Activated CD8-positive, alpha-beta T cell treated with anti-CD3 and anti-CD28 coated beads, Interleukin-2, amount 10 ng/mL, durations not matched to agents 7 days and 5 days (primary cell): ENCODE results near the gene TMIE. TPM values are rescaled to one million over a fixed set of nuclear protein-coding genes. Genes with fewer than 3 reads are reported as not detected.
"Not testable (repeated sequence)": the region's sequence is repeated elsewhere in the genome, so short reads cannot be mapped to it uniquely, and the experiment has no call there.

Source experiments
- ATAC-seq: fragments of 150-1000 bp; cut with Tn5 transposase; one replicate; pipeline ENCODE4 v1.10.0; 2021; ENCODE audit warnings: moderate library complexity
- CTCF ChIA-PET: fragments of 350-600 bp; sonication (Branson Sonifier 250); formaldehyde crosslinking; loops from one replicate; lab custom pipeline; 2021; ENCODE audit warnings: antibody characterized with exemption; lab: Charles Lee
- POLR2A ChIA-PET: fragments of 350-600 bp; sonication (Branson Sonifier 250); formaldehyde crosslinking; loops from one replicate; lab custom pipeline; 2021; ENCODE audit warnings: antibody characterized with exemption; lab: Charles Lee
- DNase-seq: peaks from one replicate; pipeline ENCODE4 v3.0.0-alpha.2; 2020
- H3K27ac Mint-ChIP-seq: one replicate; pipeline ENCODE4 v1.8.0; 2021; ENCODE audit warnings: mild to moderate bottlenecking, mixed read lengths
- H3K27me3 Mint-ChIP-seq: one replicate; pipeline ENCODE4 v1.8.0; 2021; ENCODE audit warnings: low read depth, mixed read lengths
- H3K36me3 Mint-ChIP-seq: one replicate; pipeline ENCODE4 v1.8.0; 2021; ENCODE audit warnings: low read depth, mixed read lengths
- H3K4me1 Mint-ChIP-seq: one replicate; pipeline ENCODE4 v1.8.0; 2021; ENCODE audit warnings: low read depth, mixed read lengths
- H3K4me3 Mint-ChIP-seq: one replicate; pipeline ENCODE4 v1.8.0; 2021; ENCODE audit warnings: mild to moderate bottlenecking, mixed read lengths
- H3K9me3 Mint-ChIP-seq: one replicate; pipeline ENCODE4 v1.8.0; 2022; ENCODE audit warnings: mixed read lengths; ENCODE audit not compliant: insufficient read depth
- total RNA-seq, 2 experiments: library from RNA; stranded (reverse); gene quantifications; one replicate each; pipeline ENCODE4 v1.2.3, GENCODE V29; 2021

TMIE gene
- total RNA-seq, 2 experiments from 2014 or later, result 0.34 TPM; not detected in 1

DNA sequence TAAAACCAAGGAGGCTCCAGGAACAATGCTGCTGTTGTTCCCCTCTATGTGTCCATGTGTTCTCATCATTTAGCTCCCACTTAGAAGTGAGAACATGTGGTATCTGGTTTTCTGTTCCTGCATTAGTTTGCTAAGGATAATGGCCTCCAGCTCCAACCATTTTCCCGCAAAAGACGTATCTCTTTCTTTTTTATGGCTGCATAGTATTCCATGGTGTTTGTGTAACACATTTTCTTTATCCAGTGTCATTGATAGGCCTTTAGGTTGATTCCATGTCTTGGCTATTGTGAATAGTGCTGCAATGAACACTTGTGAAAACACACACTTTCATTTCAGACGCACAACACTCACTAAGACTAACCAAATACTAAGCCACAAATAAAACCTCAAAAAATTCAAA is 38.4 kb downstream of the TMIE start:
- ATAC-seq, H3K4me3 Mint-ChIP-seq, CTCF ChIA-PET: not testable (repeated sequence)

DNA sequence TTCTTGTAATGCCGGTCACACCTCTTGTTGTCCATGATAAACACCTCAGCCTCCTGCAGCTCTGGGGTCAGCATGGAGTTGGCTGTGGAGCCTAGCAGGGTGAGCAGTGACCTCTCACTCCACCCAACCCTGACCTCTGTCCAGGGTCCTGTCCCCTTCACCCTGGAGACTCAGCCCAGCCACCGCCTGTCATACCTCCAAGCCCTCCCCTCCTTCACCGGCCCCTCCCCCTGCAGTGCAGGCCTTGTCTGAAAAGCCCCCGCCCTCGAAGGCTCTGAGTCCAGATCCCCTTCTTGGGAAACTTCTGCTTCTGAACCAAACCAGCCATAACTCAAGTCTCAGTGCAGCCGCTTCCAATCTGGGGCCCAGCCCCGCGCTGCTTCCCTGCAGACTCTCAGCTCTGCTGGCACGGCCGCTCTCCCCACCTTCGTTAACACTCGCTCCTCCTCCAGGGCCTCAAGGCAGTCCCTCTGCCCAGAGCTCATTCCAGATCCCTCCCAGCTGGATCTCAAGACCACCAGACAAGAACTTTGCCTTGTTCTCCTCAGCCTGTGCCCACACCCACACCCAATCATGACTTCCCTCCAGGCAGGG is 41.9 kb downstream of the TMIE start:
- no peak for DNase-seq
- Mint-ChIP-seq H3K4me1 (no peaks in the 10 kb centered on the region), H3K27me3 (peaks cover 8% of the 10 kb centered on the region), H3K4me3 (no peak overlapping the region), H3K36me3 (no peaks in the 10 kb centered on the region), H3K9me3 (no peaks in the 10 kb centered on the region), H3K27ac (no peak overlapping the region)
- no peak for ATAC-seq
- POLR2A ChIA-PET, result no interaction called here
- CTCF ChIA-PET, result no interaction called here

More for the DNA sequence above, 38.4 kb downstream of the TMIE start:
- H3K27ac Mint-ChIP-seq, H3K9me3 Mint-ChIP-seq, DNase-seq, H3K36me3 Mint-ChIP-seq, POLR2A ChIA-PET, H3K4me1 Mint-ChIP-seq: not testable (repeated sequence)
- peaks cover 13% of the 10 kb centered on the region for H3K27me3 Mint-ChIP-seq

DNA sequence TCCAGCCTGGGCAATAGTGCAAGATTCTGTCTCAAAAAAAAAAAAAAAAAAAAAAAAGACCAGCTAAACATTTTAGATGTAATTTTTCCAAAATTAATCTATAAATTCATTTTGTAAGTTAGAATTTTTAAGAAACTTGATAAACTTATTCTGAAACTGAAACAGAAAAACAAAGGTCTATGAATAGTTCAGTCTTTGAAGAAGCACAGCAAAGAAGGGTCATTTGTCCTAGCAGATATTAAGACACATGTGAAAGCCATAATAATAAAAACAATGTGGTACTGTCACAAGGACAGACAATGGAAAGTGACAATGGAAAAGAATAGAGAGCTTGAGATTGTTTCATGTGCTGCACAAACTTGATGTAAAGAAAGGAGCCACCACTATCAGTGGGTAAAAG is 45.5 kb downstream of the TMIE start:
- no peaks in the 10 kb centered on the region for H3K4me1 Mint-ChIP-seq
- no peak overlapping the region for H3K27ac Mint-ChIP-seq
- no peaks in the 10 kb centered on the region for H3K36me3 Mint-ChIP-seq
- H3K27me3 Mint-ChIP-seq, result no peaks in the 10 kb centered on the region
- no peak for DNase-seq
- H3K4me3 Mint-ChIP-seq, result no peak overlapping the region
- no peak for ATAC-seq
- POLR2A ChIA-PET, result no interaction called here
- H3K9me3 Mint-ChIP-seq, result no peaks in the 10 kb centered on the region
- CTCF ChIA-PET, result no interaction called here

DNA sequence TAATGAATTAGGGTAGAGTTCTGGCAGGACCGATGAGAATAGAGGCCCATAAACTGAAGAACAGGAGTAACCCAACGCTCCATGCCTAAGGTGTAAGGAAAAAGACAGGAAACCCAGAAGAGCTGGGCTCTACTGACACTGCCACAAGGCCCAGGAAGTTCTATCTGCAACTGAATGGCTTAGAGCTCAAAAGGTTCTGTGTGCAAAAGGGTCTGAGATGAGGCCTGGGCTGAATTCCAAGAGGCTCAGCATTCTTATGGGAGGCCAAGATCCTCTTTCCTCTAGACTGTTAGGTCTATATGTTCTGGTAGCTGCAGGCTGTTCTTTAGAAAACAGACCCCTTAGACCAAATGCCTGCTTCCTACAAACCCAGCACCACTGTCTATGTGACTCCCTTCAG is 47.0 kb downstream of the TMIE start:
- ChIA-PET POLR2A (no interaction called here), CTCF (interaction anchor here (0.9 kb wide), 1 partner anchor 260 kb away, joined by 3 read pairs; no protein-coding TSS in a partner anchor)
- peaks cover 5% of the 10 kb centered on the region for H3K4me1 Mint-ChIP-seq
- H3K27ac Mint-ChIP-seq, result no peak overlapping the region
- no peaks in the 10 kb centered on the region for H3K9me3 Mint-ChIP-seq
- H3K4me3 Mint-ChIP-seq, result no peak overlapping the region
- ATAC-seq (no peak), DNase-seq (no peak)
- H3K27me3 Mint-ChIP-seq, result peaks cover 3% of the 10 kb centered on the region
- no peaks in the 10 kb centered on the region for H3K36me3 Mint-ChIP-seq

DNA sequence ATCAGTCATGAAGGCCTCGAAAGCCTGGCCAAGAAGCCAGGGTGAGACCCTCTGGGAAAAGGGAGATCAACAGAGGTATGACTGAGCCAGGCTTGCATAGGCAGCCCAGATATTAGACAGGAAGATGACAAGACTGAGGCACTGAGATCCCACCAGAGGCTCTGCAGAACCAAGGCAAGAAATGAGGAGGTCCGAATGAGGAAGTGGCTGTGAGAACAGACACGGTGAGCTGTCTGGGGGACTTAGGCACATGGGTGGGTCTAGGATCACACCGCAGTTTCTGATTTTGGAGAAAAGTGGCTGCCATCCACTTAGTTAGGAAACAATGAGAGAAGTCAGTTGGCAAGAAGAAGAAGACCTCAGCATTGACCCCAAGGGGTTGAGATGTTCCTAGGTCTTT is 47.9 kb downstream of the TMIE start:
- no peak for ATAC-seq
- POLR2A ChIA-PET, result no interaction called here

DNA sequence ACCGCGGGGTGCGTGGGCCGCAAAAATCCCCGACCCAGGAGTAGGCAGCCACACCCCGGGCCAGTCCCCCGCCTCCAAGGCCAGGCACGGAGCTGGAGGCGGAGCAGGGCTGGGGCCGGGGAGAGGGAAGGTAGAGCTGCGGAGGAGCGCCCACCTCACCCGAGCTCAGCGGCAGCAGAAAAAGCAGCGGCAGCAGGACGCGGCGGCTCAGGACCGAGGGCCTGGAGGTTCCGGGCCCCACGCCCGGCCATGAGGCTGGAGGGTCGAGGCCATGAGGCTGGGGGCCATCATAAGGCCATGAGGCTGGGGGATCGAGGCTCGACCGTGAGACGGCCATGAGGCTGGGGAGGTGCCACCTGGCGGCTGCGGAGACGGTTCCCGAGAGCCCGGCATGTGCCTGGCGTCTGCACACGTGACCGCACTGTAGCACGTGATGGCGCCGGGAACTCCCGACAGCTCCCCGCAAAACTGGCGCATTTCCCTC is 49.4 kb downstream of the TMIE start:
- DNase-seq (no peak), ATAC-seq (no peak)
- Mint-ChIP-seq H3K36me3 (no peaks in the 10 kb centered on the region), H3K4me1 (peaks cover 9% of the 10 kb centered on the region), H3K9me3 (no peaks in the 10 kb centered on the region), H3K27me3 (peaks cover 3% of the 10 kb centered on the region), H3K4me3 (no peak overlapping the region), H3K27ac (no peak overlapping the region)
- CTCF ChIA-PET, result no interaction called here
- POLR2A ChIA-PET, result no interaction called here

More for the DNA sequence above, 47.9 kb downstream of the TMIE start:
- CTCF ChIA-PET, result no interaction called here
- DNase-seq, result no peak
- H3K27ac Mint-ChIP-seq, result no peak overlapping the region
- H3K36me3 Mint-ChIP-seq, result no peaks in the 10 kb centered on the region
- peaks cover 3% of the 10 kb centered on the region for H3K27me3 Mint-ChIP-seq
- peaks cover 9% of the 10 kb centered on the region for H3K4me1 Mint-ChIP-seq
- no peaks in the 10 kb centered on the region for H3K9me3 Mint-ChIP-seq
- no peak overlapping the region for H3K4me3 Mint-ChIP-seq

DNA sequence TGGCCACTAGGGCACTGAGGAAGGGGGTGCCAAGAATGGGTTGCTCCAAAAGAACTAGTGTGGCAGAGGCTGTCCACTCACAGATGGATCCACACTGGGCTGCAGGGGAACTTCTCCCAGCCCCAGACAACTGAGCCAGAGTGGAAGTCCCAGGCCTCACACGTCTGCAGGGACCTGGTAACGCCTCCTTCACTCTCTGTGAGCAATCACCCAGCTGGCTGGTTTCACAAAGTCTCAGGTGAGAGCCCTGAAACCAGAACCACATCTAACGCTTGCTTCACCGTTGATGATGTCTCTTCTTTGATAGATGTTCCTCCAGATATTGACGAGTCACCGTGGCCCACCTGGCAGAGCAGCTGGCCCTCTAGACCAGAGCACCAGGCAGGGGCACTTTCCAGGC is 51.9 kb downstream of the TMIE start:
- ATAC-seq (peak; percentile 69), DNase-seq (peak; percentile 31)
- H3K4me3 Mint-ChIP-seq, H3K4me1 Mint-ChIP-seq, H3K27me3 Mint-ChIP-seq, H3K27ac Mint-ChIP-seq, H3K36me3 Mint-ChIP-seq, POLR2A ChIA-PET, H3K9me3 Mint-ChIP-seq: not testable (repeated sequence)
- CTCF ChIA-PET, result interaction anchor here (1.2 kb wide), 1 partner anchor 64 kb away, joined by 3 read pairs; no protein-coding TSS in a partner anchor

DNA sequence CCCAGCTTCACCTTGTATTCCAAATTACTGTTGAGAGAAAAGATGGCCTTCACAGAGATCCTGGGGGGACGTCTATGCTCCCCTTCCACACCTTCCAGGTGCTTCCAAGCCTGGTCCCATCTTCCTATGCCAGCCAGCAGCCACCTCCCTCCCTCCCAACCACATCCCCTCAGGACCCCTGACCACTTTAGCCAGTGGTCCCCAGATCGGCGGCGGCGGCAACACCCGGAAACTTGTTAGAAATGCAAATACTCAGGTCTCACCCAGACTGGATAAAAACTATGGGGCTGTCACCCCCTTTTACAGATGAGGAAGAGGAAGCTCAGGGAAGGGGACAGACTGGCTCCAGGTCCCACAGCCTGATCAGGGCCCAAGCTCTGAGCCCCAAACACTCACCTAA is 54.5 kb downstream of the TMIE start:
- Mint-ChIP-seq H3K27me3 (peaks cover 10% of the 10 kb centered on the region), H3K4me3 (no peak overlapping the region), H3K9me3 (no peaks in the 10 kb centered on the region), H3K36me3 (no peaks in the 10 kb centered on the region), H3K4me1 (peaks cover 9% of the 10 kb centered on the region), H3K27ac (no peak overlapping the region)
- POLR2A ChIA-PET, result interaction anchor here (0.6 kb wide), 1 partner anchor 320 kb away, joined by 3 read pairs; no protein-coding TSS in a partner anchor
- CTCF ChIA-PET, result no interaction called here
- no peak for DNase-seq
- no peak for ATAC-seq

DNA sequence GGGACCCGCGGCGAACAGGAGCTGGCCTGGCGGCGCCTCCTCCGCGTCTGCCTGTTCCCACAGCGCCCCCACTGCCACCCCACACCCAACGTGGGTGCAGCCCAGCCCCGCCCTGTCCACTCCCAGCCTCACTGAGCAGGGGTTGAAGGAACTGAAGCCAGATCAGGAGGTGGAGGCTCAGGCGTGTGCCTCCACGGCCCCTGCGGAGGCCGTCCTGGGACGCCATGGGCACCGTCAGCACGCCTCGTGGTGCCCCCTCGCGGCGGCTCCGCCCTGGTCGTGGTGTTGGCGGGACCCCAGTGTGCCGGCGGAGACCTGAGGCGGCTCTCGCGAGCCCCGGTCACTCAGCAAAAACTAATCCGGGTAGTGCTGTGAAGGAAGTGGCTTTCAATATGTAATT is 55.5 kb downstream of the TMIE start:
- Mint-ChIP-seq H3K36me3 (no peaks in the 10 kb centered on the region), H3K27me3 (peaks cover 11% of the 10 kb centered on the region), H3K27ac (no peak overlapping the region), H3K4me1 (peaks cover 9% of the 10 kb centered on the region), H3K9me3 (no peaks in the 10 kb centered on the region), H3K4me3 (no peak overlapping the region)
- ATAC-seq (no peak), DNase-seq (no peak)
- ChIA-PET CTCF (no interaction called here), POLR2A (no interaction called here)

DNA sequence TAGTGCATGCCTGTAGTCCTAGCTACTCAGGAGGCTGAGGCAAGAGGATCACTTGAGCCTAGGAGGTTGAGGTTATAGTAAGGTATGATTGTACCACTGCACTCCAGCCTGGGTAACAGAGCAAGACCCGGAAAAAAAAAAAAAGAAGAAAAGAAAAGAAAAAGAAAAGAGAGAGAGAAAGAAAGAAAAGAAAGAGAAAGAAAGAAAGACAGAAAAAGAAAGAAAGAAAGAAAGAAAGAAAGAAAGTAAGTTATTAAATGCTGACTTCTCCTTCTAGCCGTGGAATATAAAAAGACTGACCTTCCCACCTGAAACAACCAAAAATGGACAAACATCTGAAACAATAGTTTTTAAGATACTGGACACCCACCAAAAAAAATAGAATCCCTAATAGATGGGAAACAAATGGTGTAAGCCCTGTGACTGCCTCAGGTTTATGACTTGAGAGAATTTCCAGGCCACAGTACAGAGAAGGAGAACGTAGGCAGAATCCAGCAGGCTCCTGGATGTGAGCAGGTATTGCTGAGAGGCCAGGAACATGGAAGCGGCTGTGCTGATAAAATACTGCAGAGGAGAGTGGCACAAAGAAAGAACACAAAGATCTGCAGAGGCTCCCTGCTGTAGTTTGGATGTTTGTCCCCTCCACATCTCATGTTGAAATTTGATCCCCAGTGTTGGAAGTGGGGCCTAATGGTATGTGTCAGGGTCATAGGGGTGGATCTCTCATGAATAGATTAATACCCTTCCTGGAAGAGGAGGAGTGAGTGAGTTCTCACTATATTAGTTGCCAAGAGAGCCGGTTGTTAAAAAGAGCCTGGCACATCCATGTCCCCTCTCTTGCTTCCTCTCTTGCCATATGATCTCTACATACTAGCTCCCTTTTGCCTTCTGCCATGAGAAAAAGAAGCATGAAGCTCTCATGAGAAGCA is 58.3 kb downstream of the TMIE start:
- peaks cover 14% of the 10 kb centered on the region for H3K27me3 Mint-ChIP-seq
- no peaks in the 10 kb centered on the region for H3K36me3 Mint-ChIP-seq
- no peaks in the 10 kb centered on the region for H3K4me1 Mint-ChIP-seq
- ATAC-seq, result no peak
- DNase-seq, result no peak
- no peak overlapping the region for H3K4me3 Mint-ChIP-seq
- no peak overlapping the region for H3K27ac Mint-ChIP-seq
- peaks cover 12% of the 10 kb centered on the region for H3K9me3 Mint-ChIP-seq
- ChIA-PET POLR2A (no interaction called here), CTCF (no interaction called here)
